Keratinocyte (primary cell): Measurements from ENCODE around the gene HERC3. TPM values are rescaled to one million over a fixed set of nuclear protein-coding genes. Genes with fewer than 3 reads are reported as not detected.

ENCODE experiments used
- DNase-seq: peaks from one replicate; pipeline ENCODE4 v3.0.0-alpha.2; 2011; ENCODE audit warnings: low read depth, missing footprints, low spot score
- FAIRE-seq: peaks from 2 replicates; lab custom pipeline; 2011; peaks lifted over from hg19 to GRCh38; lab: Jason Lieb, UNC
- H2AFZ ChIP-seq: 2 replicates; pipeline ENCODE4 v1.6.0; 2012; ENCODE audit warnings: low read length, control low read depth, inconsistent platforms; ENCODE audit not compliant: control insufficient read depth
- H3K27ac ChIP-seq: 2 replicates; pipeline ENCODE4 v1.5.1; 2011; ENCODE audit warnings: low read length; ENCODE audit not compliant: control insufficient read depth, insufficient read depth
- H3K27me3 ChIP-seq: 3 replicates; pipeline ENCODE4 v1.6.0; 2011; ENCODE audit warnings: low read length; ENCODE audit not compliant: control insufficient read depth, insufficient read depth; ENCODE audit errors: extremely low read depth
- H3K36me3 ChIP-seq, 2 experiments: 2 replicates in 1 of 2; 3 replicates in 1 of 2; pipeline ENCODE4 v1.5.1; 2011; ENCODE audit warnings: low read length in 2 of 2, mild to moderate bottlenecking in 1 of 2; ENCODE audit not compliant: control insufficient read depth in 2 of 2, insufficient read depth in 2 of 2; ENCODE audit errors: extremely low read depth in 1 of 2
- H3K4me1 ChIP-seq: 3 replicates; pipeline ENCODE4 v1.5.1; 2011; ENCODE audit warnings: low read length; ENCODE audit not compliant: control insufficient read depth, insufficient read depth; ENCODE audit errors: extremely low read depth
- H3K4me2 ChIP-seq: 3 replicates; pipeline ENCODE4 v1.6.0; 2011; ENCODE audit warnings: low read depth, low read length; ENCODE audit not compliant: control insufficient read depth, insufficient read depth; ENCODE audit errors: extremely low read depth
- H3K4me3 ChIP-seq, 3 experiments: fragments of 200-600 bp in 1 of 3; sonication (generic) in 1 of 3; 2 replicates in 2 of 3; 3 replicates in 1 of 3; pipeline ENCODE4 v1.5.1; 2011 to 2016; ENCODE audit warnings: low read length in 3 of 3, mild to moderate bottlenecking in 3 of 3, control low read depth in 2 of 3, inconsistent platforms in 1 of 3, low read depth in 1 of 3, mixed read lengths in 1 of 3, mixed run types in 1 of 3, moderate library complexity in 1 of 3; ENCODE audit not compliant: control insufficient read depth in 2 of 3, insufficient read depth in 2 of 3; ENCODE audit errors: extremely low read depth in 1 of 3
- H3K79me2 ChIP-seq: 2 replicates; pipeline ENCODE4 v1.6.0; 2012; ENCODE audit warnings: low read length; ENCODE audit not compliant: control insufficient read depth, insufficient read depth
- H3K9ac ChIP-seq: 3 replicates; pipeline ENCODE4 v1.6.0; 2011; ENCODE audit warnings: low read length; ENCODE audit not compliant: control insufficient read depth, insufficient read depth; ENCODE audit errors: extremely low read depth
- H3K9me1 ChIP-seq: 3 replicates; pipeline ENCODE4 v1.6.0; 2011; ENCODE audit warnings: low read length; ENCODE audit not compliant: control insufficient read depth, insufficient read depth; ENCODE audit errors: extremely low read depth
- H3K9me3 ChIP-seq: 2 replicates; pipeline ENCODE4 v1.5.1; 2012; ENCODE audit warnings: low read depth, low read length; ENCODE audit not compliant: control insufficient read depth
- H4K20me1 ChIP-seq: 3 replicates; pipeline ENCODE4 v1.6.0; 2011; ENCODE audit warnings: low read length; ENCODE audit not compliant: control insufficient read depth, insufficient read depth; ENCODE audit errors: extremely low read depth
- EZH2 ChIP-seq: IDR thresholded peaks from one replicate; pipeline ENCODE4 v1.6.1; 2012; ENCODE audit warnings: inconsistent platforms, mild to moderate bottlenecking, low read length, moderate library complexity
- dilution Hi-C: fragments of 300-500 bp; cut with MboI; formaldehyde crosslinking; loops from one replicate; pipeline ENCODE4 v1.7.0; 2020; ENCODE audit warnings: low sequenced_read_pairs; ENCODE audit not compliant: extremely low pct_ligation_motif_present
- polyA plus RNA-seq, 5 experiments: library from polyadenylated mRNA; depleted of rRNA in 3 of 5; stranded (reverse) in 3 of 5; stranded (forward) in 1 of 5; unstranded in 1 of 5; fragments of >200 nt; gene quantifications; 1 replicate in 1 of 5; 2 replicates in 3 of 5; 3 replicates in 1 of 5; pipeline versions ENCODE4 v1.2.1 to v1.2.3, GENCODE V29; 2011 to 2012; ENCODE audit warnings: missing spikeins in 2 of 5, low read depth in 1 of 5, low replicate concordance in 1 of 5
- TF ChIP-seq, protein P1 (sequence below), 3 experiments: IDR thresholded peaks in 1 of 3; conservative IDR thresholded peaks in 1 of 3; optimal IDR thresholded peaks in 1 of 3; 2 replicates in 2 of 3; 3 replicates in 1 of 3; pipeline versions ENCODE3 to v1.5.1; 2011; ENCODE audit warnings: low read length in 3 of 3, mild to moderate bottlenecking in 3 of 3, moderate library complexity in 2 of 3, control low read depth in 1 of 3, inconsistent platforms in 1 of 3; ENCODE audit not compliant: insufficient read depth in 2 of 3; ENCODE audit errors: extremely low read depth in 1 of 3

HERC3 gene
- polyA plus RNA-seq, 1 donor (not counting 4 experiments of a cell fraction or from before 2014, with no cell fraction given) = 26.3 TPM

- no peak overlapping the region for H3K9ac ChIP-seq
- no peak for DNase-seq
- H3K4me2 ChIP-seq = no peak overlapping the region
- no peak overlapping the region for H3K27ac ChIP-seq
- peaks cover 2% of the 10 kb centered on the region for H3K4me1 ChIP-seq
- no peaks in the 10 kb centered on the region for H3K79me2 ChIP-seq
- no peak for TF ChIP-seq EZH2
- TF ChIP-seq, protein P1, sequence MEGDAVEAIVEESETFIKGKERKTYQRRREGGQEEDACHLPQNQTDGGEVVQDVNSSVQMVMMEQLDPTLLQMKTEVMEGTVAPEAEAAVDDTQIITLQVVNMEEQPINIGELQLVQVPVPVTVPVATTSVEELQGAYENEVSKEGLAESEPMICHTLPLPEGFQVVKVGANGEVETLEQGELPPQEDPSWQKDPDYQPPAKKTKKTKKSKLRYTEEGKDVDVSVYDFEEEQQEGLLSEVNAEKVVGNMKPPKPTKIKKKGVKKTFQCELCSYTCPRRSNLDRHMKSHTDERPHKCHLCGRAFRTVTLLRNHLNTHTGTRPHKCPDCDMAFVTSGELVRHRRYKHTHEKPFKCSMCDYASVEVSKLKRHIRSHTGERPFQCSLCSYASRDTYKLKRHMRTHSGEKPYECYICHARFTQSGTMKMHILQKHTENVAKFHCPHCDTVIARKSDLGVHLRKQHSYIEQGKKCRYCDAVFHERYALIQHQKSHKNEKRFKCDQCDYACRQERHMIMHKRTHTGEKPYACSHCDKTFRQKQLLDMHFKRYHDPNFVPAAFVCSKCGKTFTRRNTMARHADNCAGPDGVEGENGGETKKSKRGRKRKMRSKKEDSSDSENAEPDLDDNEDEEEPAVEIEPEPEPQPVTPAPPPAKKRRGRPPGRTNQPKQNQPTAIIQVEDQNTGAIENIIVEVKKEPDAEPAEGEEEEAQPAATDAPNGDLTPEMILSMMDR (optimal IDR thresholded peaks at IDR 0.05 in 1 of 3, IDR thresholded peaks at IDR 0.05 in 1 of 3, conservative IDR thresholded peaks at IDR 0.05 in 1 of 3; ENCODE audit: extremely low read depth in 1 of 3, insufficient read depth in 2 of 3, low read length in 3 of 3) = no peak
- no peaks in the 10 kb centered on the region for H3K9me3 ChIP-seq
- no peak overlapping the region for H3K4me3 ChIP-seq
- no peaks in the 10 kb centered on the region for H3K9me1 ChIP-seq
- H3K27me3 ChIP-seq = no peaks in the 10 kb centered on the region
- H4K20me1 ChIP-seq = no peaks in the 10 kb centered on the region
- dilution Hi-C loops = no loop called here
- H3K36me3 ChIP-seq = peaks cover 4 to 19% of the 10 kb centered on the region in 2 experiments
- FAIRE-seq = no peak
- no peak overlapping the region for H2AFZ ChIP-seq
Measured at GRCh38 chr4:88709989-88710388, 117.7 kb downstream of the HERC3 start.

- no peaks in the 10 kb centered on the region for H3K27me3 ChIP-seq
- no peak for FAIRE-seq
- no peak overlapping the region for H2AFZ ChIP-seq
- no peak overlapping the region for H3K27ac ChIP-seq
- H3K9me3 ChIP-seq = no peaks in the 10 kb centered on the region
- dilution Hi-C loops = no loop called here
- peaks cover 4 to 8% of the 10 kb centered on the region in 2 experiments for H3K36me3 ChIP-seq
- no peak overlapping the region for H3K4me2 ChIP-seq
- no peaks in the 10 kb centered on the region for H3K9me1 ChIP-seq
- DNase-seq = no peak
- H4K20me1 ChIP-seq = no peaks in the 10 kb centered on the region
- peaks cover 2% of the 10 kb centered on the region for H3K4me1 ChIP-seq
- no peak overlapping the region for H3K9ac ChIP-seq
- TF ChIP-seq, protein P1 (optimal IDR thresholded peaks at IDR 0.05 in 1 of 3, IDR thresholded peaks at IDR 0.05 in 1 of 3, conservative IDR thresholded peaks at IDR 0.05 in 1 of 3; ENCODE audit: extremely low read depth in 1 of 3, insufficient read depth in 2 of 3, low read length in 3 of 3) = no peak
- TF ChIP-seq EZH2 = no peak
- no peak overlapping the region for H3K4me3 ChIP-seq
- H3K79me2 ChIP-seq = no peaks in the 10 kb centered on the region
Measured at GRCh38 chr4:88713782-88714181, 121.5 kb downstream of the HERC3 start.
